ENCODE measurements around the gene PXK.

PXK gene

GRCh38 chr3:58417075-58417474, 84.4 kb downstream of the PXK start:
- no peak for TF ChIP-seq CTCF (conservative IDR thresholded peaks at IDR 0.05; ENCODE audit: low read depth)
- DNase-seq (ENCODE audit: low spot score): no peak
- CTCF ChIA-PET: no interaction called here
- H3K27ac ChIP-seq: no peak overlapping the region
- POLR2A ChIA-PET (ENCODE audit: low non-redundant PET): no interaction called here

- POLR2A ChIA-PET (ENCODE audit: low non-redundant PET): no interaction called here
- CTCF ChIA-PET: no interaction called here
- DNase-seq (ENCODE audit: low spot score): no peak
- no peak for TF ChIP-seq CTCF (conservative IDR thresholded peaks at IDR 0.05; ENCODE audit: low read depth)
- no peak overlapping the region for H3K27ac ChIP-seq
Observed at GRCh38 chr3:58418227-58418626, 85.5 kb downstream of the PXK start.

GRCh38 chr3:58419780-58420507, 87.3 kb downstream of the PXK start:
- POLR2A ChIA-PET (ENCODE audit: low non-redundant PET): no interaction called here
- CTCF ChIA-PET: no interaction called here
- no peak for DNase-seq (ENCODE audit: low spot score)
- peak overlapping the region; percentile 37 for H3K27ac ChIP-seq
- no peak for TF ChIP-seq CTCF (conservative IDR thresholded peaks at IDR 0.05; ENCODE audit: low read depth)

GRCh38 chr3:58421004-58421403, 88.3 kb downstream of the PXK start:
- CTCF ChIA-PET: interaction anchor here (0.6 kb wide), 1 partner anchor 115 kb away, joined by 4 read pairs; the partner anchor contains the start of genes HTD2 and RPP14
- no peak for DNase-seq (ENCODE audit: low spot score)
- TF ChIP-seq CTCF (conservative IDR thresholded peaks at IDR 0.05; ENCODE audit: low read depth): no peak
- POLR2A ChIA-PET (ENCODE audit: low non-redundant PET): no interaction called here
- no peak overlapping the region for H3K27ac ChIP-seq

GRCh38 chr3:58422756-58423325, 90.1 kb downstream of the PXK start:
- ChIA-PET CTCF (no interaction called here), POLR2A (ENCODE audit: low non-redundant PET) (no interaction called here)
- no peak for DNase-seq (ENCODE audit: low spot score)

GRCh38 chr3:58424613-58425012, 91.9 kb downstream of the PXK start:
- no peak for TF ChIP-seq CTCF (conservative IDR thresholded peaks at IDR 0.05; ENCODE audit: low read depth)
- DNase-seq (ENCODE audit: low spot score): no peak
- H3K27ac ChIP-seq: no peak overlapping the region
- ChIA-PET CTCF (interaction anchor here (1.4 kb wide), 1 partner anchor 9 kb away, joined by 3 read pairs; no protein-coding TSS in a partner anchor), POLR2A (ENCODE audit: low non-redundant PET) (no interaction called here)

More at GRCh38 chr3:58422756-58423325, 90.1 kb downstream of the PXK start:
- TF ChIP-seq CTCF (conservative IDR thresholded peaks at IDR 0.05; ENCODE audit: low read depth): no peak
- no peak overlapping the region for H3K27ac ChIP-seq

Data from RWPE1 (cell line).